MM.1S (cell line): ENCODE results near the gene TTC28.
"Not testable (repeated sequence)": the region's sequence is repeated elsewhere in the genome, so short reads cannot be mapped to it uniquely, and the experiment has no call there.

Source experiments
- DNase-seq: peaks from one replicate; pipeline ENCODE4 v3.0.0-alpha.2; 2015
- H2AFZ ChIP-seq: fragments of 300-600 bp; sonication (generic); 2 replicates; pipeline ENCODE4 v1.6.0; 2016; ENCODE audit warnings: antibody characterized with exemption, low read length
- H3F3A ChIP-seq: fragments of 300-600 bp; sonication (generic); 2 replicates; pipeline ENCODE4 v1.6.1; 2016; ENCODE audit warnings: mild to moderate bottlenecking, antibody characterized with exemption, low read length, moderate library complexity, mixed read lengths; ENCODE audit not compliant: insufficient read depth
- H3K27ac ChIP-seq: fragments of 300-600 bp; sonication (generic); 2 replicates; pipeline ENCODE4 v1.5.1; 2016; ENCODE audit warnings: mild to moderate bottlenecking, low read length
- H3K27me3 ChIP-seq: fragments of 300-600 bp; sonication (generic); replicated peaks from 2 replicates; pipeline ENCODE4 v1.6.0; 2016; ENCODE audit warnings: low read length; ENCODE audit not compliant: insufficient read depth
- H3K36me3 ChIP-seq: fragments of 300-600 bp; sonication (generic); replicated peaks from 2 replicates; pipeline ENCODE4 v1.6.1; 2016; ENCODE audit warnings: mild to moderate bottlenecking, low read length, mixed read lengths; ENCODE audit not compliant: insufficient read depth
- H3K4me1 ChIP-seq: fragments of 300-600 bp; sonication (generic); 2 replicates; pipeline ENCODE4 v1.6.1; 2016; ENCODE audit warnings: low read length, mixed read lengths
- H3K4me2 ChIP-seq: fragments of 300-600 bp; sonication (generic); 2 replicates; pipeline ENCODE4 v1.6.0; 2016; ENCODE audit warnings: low read depth, low read length
- H3K4me3 ChIP-seq: fragments of 300-600 bp; sonication (generic); 2 replicates; pipeline ENCODE4 v1.5.1; 2016; ENCODE audit warnings: low read length, mixed read lengths
- H3K79me2 ChIP-seq: fragments of 300-600 bp; sonication (generic); 2 replicates; pipeline ENCODE4 v1.6.1; 2016; ENCODE audit warnings: mixed run types, low read length, mixed read lengths
- H3K9ac ChIP-seq: fragments of 300-600 bp; sonication (generic); 2 replicates; pipeline ENCODE4 v1.6.1; 2016; ENCODE audit warnings: low read length, mixed read lengths
- H3K9me2 ChIP-seq: fragments of 300-600 bp; sonication (generic); replicated peaks from 2 replicates; pipeline ENCODE4 v1.6.1; 2016; ENCODE audit warnings: mild to moderate bottlenecking, low read length, mixed read lengths; ENCODE audit not compliant: insufficient read depth
- H3K9me3 ChIP-seq: fragments of 300-600 bp; sonication (generic); replicated peaks from 2 replicates; pipeline ENCODE4 v1.6.1; 2016; ENCODE audit warnings: mild to moderate bottlenecking, low read length, mixed read lengths; ENCODE audit not compliant: insufficient read depth
- H4K20me1 ChIP-seq: fragments of 300-600 bp; sonication (generic); 2 replicates; pipeline ENCODE4 v1.6.1; 2016; ENCODE audit warnings: mild to moderate bottlenecking, low read length, moderate library complexity, mixed read lengths; ENCODE audit not compliant: insufficient read depth
- EZH2 ChIP-seq: fragments of 300-600 bp; sonication (generic); optimal IDR thresholded peaks from 2 replicates; pipeline ENCODE3; 2017; ENCODE audit warnings: low read depth, mild to moderate bottlenecking, antibody characterized with exemption, low read length, mixed read lengths
- EZH2phosphoT487 ChIP-seq: fragments of 300-600 bp; sonication (generic); IDR thresholded peaks from 2 replicates; pipeline ENCODE4 v1.6.1; 2018; ENCODE audit warnings: antibody characterized with exemption, low read length
- TF ChIP-seq, protein P1 (sequence below): fragments of 300-600 bp; sonication (generic); IDR thresholded peaks from 2 replicates; pipeline ENCODE4 v1.5.1; 2016; ENCODE audit warnings: antibody characterized with exemption, low read length, mixed read lengths

The TTC28 gene

DNA sequence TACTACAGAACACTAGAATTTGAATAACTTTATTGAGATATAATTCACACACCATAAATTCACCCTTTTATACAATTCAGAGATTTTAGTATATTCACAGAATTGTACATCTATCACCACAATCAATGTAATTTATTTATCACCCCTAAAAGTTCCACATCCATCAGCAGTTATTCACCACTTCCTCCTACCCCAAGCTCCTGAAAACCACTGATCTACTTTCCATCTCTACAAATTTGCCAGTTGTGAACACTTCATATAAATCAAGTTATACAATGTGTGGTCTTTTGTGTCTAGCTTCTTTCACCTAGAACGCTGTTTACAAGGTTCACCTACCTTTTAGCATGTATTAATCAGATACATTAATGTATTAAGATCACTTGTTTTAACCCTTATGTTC is 179.6 kb downstream of the TTC28 start:
- Histone ChIP-seq H3K4me2 (no peak overlapping the region), H3K27ac (no peak overlapping the region), H3F3A (no peaks in the 10 kb centered on the region), H3K9ac (no peak overlapping the region), H3K79me2 (no peaks in the 10 kb centered on the region), H3K27me3 (no peaks in the 10 kb centered on the region), H3K4me3 (no peak overlapping the region), H4K20me1 (no peaks in the 10 kb centered on the region), H2AFZ (no peak overlapping the region), H3K9me2 (no peaks in the 10 kb centered on the region), H3K36me3 (no peaks in the 10 kb centered on the region), H3K9me3 (no peaks in the 10 kb centered on the region), H3K4me1 (no peaks in the 10 kb centered on the region)
- DNase-seq, result no peak
- TF ChIP-seq EZH2phosphoT487 (no peak), EZH2 (no peak)
- TF ChIP-seq, protein P1, sequence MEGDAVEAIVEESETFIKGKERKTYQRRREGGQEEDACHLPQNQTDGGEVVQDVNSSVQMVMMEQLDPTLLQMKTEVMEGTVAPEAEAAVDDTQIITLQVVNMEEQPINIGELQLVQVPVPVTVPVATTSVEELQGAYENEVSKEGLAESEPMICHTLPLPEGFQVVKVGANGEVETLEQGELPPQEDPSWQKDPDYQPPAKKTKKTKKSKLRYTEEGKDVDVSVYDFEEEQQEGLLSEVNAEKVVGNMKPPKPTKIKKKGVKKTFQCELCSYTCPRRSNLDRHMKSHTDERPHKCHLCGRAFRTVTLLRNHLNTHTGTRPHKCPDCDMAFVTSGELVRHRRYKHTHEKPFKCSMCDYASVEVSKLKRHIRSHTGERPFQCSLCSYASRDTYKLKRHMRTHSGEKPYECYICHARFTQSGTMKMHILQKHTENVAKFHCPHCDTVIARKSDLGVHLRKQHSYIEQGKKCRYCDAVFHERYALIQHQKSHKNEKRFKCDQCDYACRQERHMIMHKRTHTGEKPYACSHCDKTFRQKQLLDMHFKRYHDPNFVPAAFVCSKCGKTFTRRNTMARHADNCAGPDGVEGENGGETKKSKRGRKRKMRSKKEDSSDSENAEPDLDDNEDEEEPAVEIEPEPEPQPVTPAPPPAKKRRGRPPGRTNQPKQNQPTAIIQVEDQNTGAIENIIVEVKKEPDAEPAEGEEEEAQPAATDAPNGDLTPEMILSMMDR, result no peak

DNA sequence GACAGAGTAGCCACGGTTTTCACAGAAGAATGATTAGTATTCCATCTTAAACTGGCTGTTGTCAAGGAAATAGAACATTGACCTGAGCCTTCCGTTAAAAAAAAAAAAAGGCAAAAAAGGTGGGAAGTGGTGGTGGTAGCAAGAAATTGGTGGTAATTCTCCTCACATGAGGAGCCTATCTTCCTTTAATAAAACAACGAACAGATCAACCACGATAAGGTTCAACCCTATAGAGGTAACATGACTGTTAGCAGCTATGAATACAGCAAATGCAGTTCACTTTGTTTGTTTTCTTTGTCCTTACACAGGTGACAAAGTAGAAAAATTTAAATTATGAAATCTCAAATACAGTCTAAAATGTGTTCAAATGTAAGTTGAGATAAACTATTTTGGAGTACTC is 181.6 kb downstream of the TTC28 start:
- no peak overlapping the region for H3K4me2 ChIP-seq
- DNase-seq, result no peak
- no peak overlapping the region for H3K4me3 ChIP-seq

DNA sequence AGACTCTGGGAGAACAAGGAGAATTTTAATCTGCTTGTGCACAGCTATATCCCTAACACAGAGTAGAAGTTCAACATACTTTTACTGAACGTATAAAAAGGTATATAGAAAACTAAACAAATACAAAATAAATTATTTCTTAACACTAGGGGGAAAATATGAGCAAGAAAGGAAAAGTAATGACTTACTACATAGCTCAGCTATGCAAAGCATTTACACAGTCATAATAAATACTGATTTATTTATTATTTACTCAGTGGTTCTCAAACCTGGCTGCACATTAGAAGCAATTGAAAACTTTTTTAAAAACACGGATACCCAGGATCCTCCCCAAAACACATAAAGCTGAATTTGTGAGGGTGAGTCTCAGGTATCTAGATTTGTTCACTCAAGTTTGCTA is 182.5 kb downstream of the TTC28 start:
- H4K20me1 ChIP-seq, result no peaks in the 10 kb centered on the region

More for the DNA sequence above, 181.6 kb downstream of the TTC28 start:
- Histone ChIP-seq H3K9me3 (no peaks in the 10 kb centered on the region), H3F3A (no peaks in the 10 kb centered on the region), H3K27ac (no peak overlapping the region), H3K79me2 (no peaks in the 10 kb centered on the region), H2AFZ (no peak overlapping the region), H3K9me2 (no peaks in the 10 kb centered on the region), H4K20me1 (no peaks in the 10 kb centered on the region), H3K4me1 (no peaks in the 10 kb centered on the region), H3K36me3 (no peaks in the 10 kb centered on the region), H3K9ac (no peak overlapping the region), H3K27me3 (no peaks in the 10 kb centered on the region)
- TF ChIP-seq EZH2 (no peak), EZH2phosphoT487 (no peak)
- TF ChIP-seq, protein P1, result no peak

DNA sequence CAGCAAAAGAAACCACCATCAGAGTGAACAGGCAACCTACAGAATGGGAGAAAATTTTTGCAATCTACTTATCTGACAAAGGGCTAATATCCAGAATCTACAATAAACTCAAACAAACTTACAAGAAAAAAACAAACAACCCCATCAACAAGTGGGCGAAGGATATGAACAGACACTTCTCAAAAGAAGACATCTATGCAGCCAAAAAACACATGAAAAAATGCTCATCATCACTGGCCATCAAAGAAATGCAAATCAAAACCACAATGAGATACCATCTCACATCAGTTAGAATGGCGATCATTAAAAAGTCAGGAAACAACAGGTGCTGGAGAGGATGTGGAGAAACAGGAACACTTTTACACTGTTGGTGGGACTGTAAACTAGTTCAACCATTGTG is 188.4 kb downstream of the TTC28 start:
- not testable (repeated sequence) for H2AFZ ChIP-seq, H3K9me3 ChIP-seq, H3K36me3 ChIP-seq, H3K4me2 ChIP-seq, H3K4me3 ChIP-seq, H3K27ac ChIP-seq, H3K27me3 ChIP-seq, H3K4me1 ChIP-seq, H3K9ac ChIP-seq, H4K20me1 ChIP-seq, H3F3A ChIP-seq, H3K9me2 ChIP-seq, H3K79me2 ChIP-seq, DNase-seq

More for the DNA sequence above, 182.5 kb downstream of the TTC28 start:
- Histone ChIP-seq H3K27me3 (no peaks in the 10 kb centered on the region), H3K27ac (no peak overlapping the region), H3K4me3 (no peak overlapping the region), H3K79me2 (no peaks in the 10 kb centered on the region), H3K4me2 (no peak overlapping the region), H3K9ac (no peak overlapping the region), H3K9me3 (no peaks in the 10 kb centered on the region), H3K9me2 (no peaks in the 10 kb centered on the region), H3K4me1 (no peaks in the 10 kb centered on the region), H3F3A (no peaks in the 10 kb centered on the region), H2AFZ (no peak overlapping the region), H3K36me3 (no peaks in the 10 kb centered on the region)
- TF ChIP-seq EZH2phosphoT487, result no peak
- no peak for TF ChIP-seq EZH2
- TF ChIP-seq, protein P1, result no peak
- no peak for DNase-seq
